BJ (cell line): ENCODE results near the gene NMRK1. TPM values are rescaled to one million over a fixed set of nuclear protein-coding genes. Genes with fewer than 3 reads are reported as not detected.

Experiments
- CTCF ChIA-PET: fragments of 350-600 bp; formaldehyde crosslinking; extraction: SDS; loops from one replicate; lab custom pipeline; 2021; ENCODE audit warnings: antibody characterized with exemption, inconsistent platforms; lab: Yijun Ruan, JAX
- POLR2A ChIA-PET: fragments of 300-600 bp; sonication (Branson Sonifier 250); formaldehyde crosslinking; extraction: SDS; loops from one replicate; lab custom pipeline; 2021; ENCODE audit warnings: antibody characterized with exemption; lab: Charles Lee
- DNase-seq: peaks from one replicate; pipeline ENCODE4 v3.0.0-alpha.2; 2011; ENCODE audit warnings: low read depth
- H3K27me3 ChIP-seq: 2 replicates; pipeline ENCODE4 v1.6.0; 2011; ENCODE audit warnings: low read length; ENCODE audit not compliant: control insufficient read depth, insufficient read depth
- H3K36me3 ChIP-seq: 2 replicates; pipeline ENCODE4 v1.5.1; 2011; ENCODE audit warnings: low read length; ENCODE audit not compliant: control insufficient read depth, insufficient read depth
- H3K4me3 ChIP-seq: 2 replicates; pipeline ENCODE4 v1.5.1; 2011; ENCODE audit warnings: low read depth, mild to moderate bottlenecking, control low read depth, low read length
- CTCF ChIP-seq: IDR thresholded peaks from 2 replicates; pipeline ENCODE4 v1.5.1; 2011; ENCODE audit warnings: low read depth, mild to moderate bottlenecking, control low read depth, inconsistent platforms, low read length, moderate library complexity; ENCODE audit not compliant: insufficient read depth
- polyA minus RNA-seq: library from RNA; depleted of rRNA, polyadenylated mRNA; stranded (reverse); fragments of >200 nt; gene quantifications from 2 replicates; pipeline ENCODE4 v1.2.3, GENCODE V29; 2011; rRNA and poly(A)+ RNA removed
- polyA plus RNA-seq: library from polyadenylated mRNA; depleted of rRNA; stranded (reverse); fragments of >200 nt; gene quantifications from 2 replicates; pipeline ENCODE4 v1.2.3, GENCODE V29; 2011; rRNA removed

NMRK1 gene
- 13.2 and 21.7 TPM in 2 replicates for polyA plus RNA-seq
- 1.4 and 3.2 TPM in 2 replicates for polyA minus RNA-seq

- ChIA-PET CTCF (interaction anchor here (0.6 to 1.6 kb wide), 8 partner anchors 12 to 319 kb away, joined by 3 to 7 read pairs (median 3); no protein-coding TSS in a partner anchor), POLR2A (no interaction called here)
- H3K36me3 ChIP-seq, result no peaks in the 10 kb centered on the region
- TF ChIP-seq CTCF, result 0 out of 2 replicates have a peak, but pooled peaks have one; percentile 1
- H3K4me3 ChIP-seq, result peak within 1 kb of the TSS; percentile 97
- DNase-seq, result peak; percentile 76
- no peaks in the 10 kb centered on the region for H3K27me3 ChIP-seq
Observed at GRCh38 chr9:75087824-75088645, at the start of gene NMRK1, which contains the start of gene OSTF1. TSS of gene NMRK1 (minus strand) at chr9:75088155. CDS start at chr9:75083115, 5,040 bp downstream. TSS of gene OSTF1 (plus strand) at chr9:75088514. CDS start at chr9:75088693, 179 bp downstream.

- Histone ChIP-seq H3K4me3 (no peak overlapping the region), H3K36me3 (peaks cover 2% of the 10 kb centered on the region), H3K27me3 (no peaks in the 10 kb centered on the region)
- ChIA-PET POLR2A (no interaction called here), CTCF (no interaction called here)
- DNase-seq, result no peak
- TF ChIP-seq CTCF, result no peak
Observed at GRCh38 chr9:75134495-75134894, 46.5 kb upstream of the NMRK1 start.

GRCh38 chr9:75133396-75133795, 45.4 kb upstream of the NMRK1 start:
- ChIA-PET CTCF (interaction anchor here (0.9 kb wide), 1 partner anchor 22 kb away, joined by 3 read pairs; no protein-coding TSS in a partner anchor), POLR2A (no interaction called here)
- no peak overlapping the region for H3K4me3 ChIP-seq
- TF ChIP-seq CTCF, result no peak
- H3K36me3 ChIP-seq, result peaks cover 2% of the 10 kb centered on the region
- no peaks in the 10 kb centered on the region for H3K27me3 ChIP-seq
- DNase-seq, result no peak

GRCh38 chr9:75132244-75132643, 44.3 kb upstream of the NMRK1 start:
- TF ChIP-seq CTCF, result no peak
- peaks cover 2% of the 10 kb centered on the region for H3K36me3 ChIP-seq
- ChIA-PET CTCF (interaction anchor here (0.7 to 1.3 kb wide), 3 partner anchors 10 to 16 kb away, joined by 3 read pairs; no protein-coding TSS in a partner anchor), POLR2A (no interaction called here)
- no peak overlapping the region for H3K4me3 ChIP-seq
- no peaks in the 10 kb centered on the region for H3K27me3 ChIP-seq
- no peak for DNase-seq

GRCh38 chr9:75131700-75132099, 43.7 kb upstream of the NMRK1 start:
- Histone ChIP-seq H3K4me3 (no peak overlapping the region), H3K27me3 (no peaks in the 10 kb centered on the region), H3K36me3 (peaks cover under 1% of the 10 kb centered on the region)
- ChIA-PET CTCF (interaction anchor here (0.8 to 1.6 kb wide), 3 partner anchors 10 to 40 kb away, joined by 3 read pairs; no protein-coding TSS in a partner anchor), POLR2A (no interaction called here)
- DNase-seq, result no peak
- TF ChIP-seq CTCF, result no peak
